GM12891 (cell line): ENCODE results near the gene TUB.

Experiments
- POLR2A ChIP-seq: IDR thresholded peaks from 2 replicates; pipeline ENCODE4 v1.6.1; 2011; ENCODE audit warnings: low read depth, low read length, control low read depth
- POLR2AphosphoS5 ChIP-seq: IDR thresholded peaks from 2 replicates; pipeline ENCODE4 v1.6.1; 2011; ENCODE audit warnings: low read depth, low read length, control low read depth
- POU2F2 ChIP-seq: IDR thresholded peaks from 2 replicates; pipeline ENCODE4 v1.6.1; 2011; ENCODE audit warnings: low read depth, mild to moderate bottlenecking, control low read depth, low read length, moderate library complexity
- TAF1 ChIP-seq: IDR thresholded peaks from 2 replicates; pipeline ENCODE4 v1.6.1; 2011; ENCODE audit warnings: low read depth, low read length, control low read depth

DNA sequence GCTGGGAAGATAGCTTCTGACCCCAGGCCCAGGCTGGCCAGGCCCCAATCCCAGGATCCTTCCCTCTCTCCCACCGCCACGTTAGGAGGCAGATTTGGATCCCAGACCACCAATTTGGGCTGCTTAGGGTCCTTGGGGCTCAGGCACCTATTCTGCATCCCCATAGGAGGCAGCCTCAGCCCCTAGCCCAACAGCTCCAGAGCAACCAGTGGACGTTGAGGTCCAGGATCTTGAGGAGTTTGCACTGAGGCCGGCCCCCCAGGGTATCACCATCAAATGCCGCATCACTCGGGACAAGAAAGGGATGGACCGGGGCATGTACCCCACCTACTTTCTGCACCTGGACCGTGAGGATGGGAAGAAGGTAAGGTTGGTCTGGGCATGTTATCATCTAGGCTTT lies 16.1 kb downstream of the TUB start:
- TF ChIP-seq POLR2A (no peak), POLR2AphosphoS5 (no peak), POU2F2 (no peak), TAF1 (no peak)
